HepG2 (cell line): ENCODE measurements around the gene NYAP1. TPM values are rescaled to one million over a fixed set of nuclear protein-coding genes. Genes with fewer than 3 reads are reported as not detected.

ENCODE experiments used
- AGO1 ChIP-seq: fragments of 200-400 bp; formaldehyde crosslinking; IDR thresholded peaks from 2 replicates; pipeline ENCODE4 v1.6.1; 2017; ENCODE audit warnings: mild to moderate bottlenecking, low read depth, low read length, moderate library complexity; ENCODE audit not compliant: poor library complexity, severe bottlenecking
- CCAR2 ChIP-seq: fragments of 200-400 bp; formaldehyde crosslinking; optimal IDR thresholded peaks from 2 replicates; pipeline ENCODE3; 2018; ENCODE audit warnings: low read depth, mild to moderate bottlenecking, low read length, moderate library complexity
- GATA4 ChIP-seq: sonication (generic); IDR thresholded peaks from 2 replicates; pipeline ENCODE4 v1.6.1; 2016; ENCODE audit warnings: antibody characterized with exemption, low read depth, borderline replicate concordance
- KMT2A ChIP-seq: sonication (generic); formaldehyde crosslinking; IDR thresholded peaks from 2 replicates; pipeline ENCODE4 v1.4.0; 2020; ENCODE audit warnings: missing genetic modification reagents
- MED13 ChIP-seq: sonication (generic); formaldehyde crosslinking; IDR thresholded peaks from 2 replicates; pipeline ENCODE4 v1.5.0; 2020; ENCODE audit warnings: missing genetic modification reagents
- MLLT10 ChIP-seq: sonication (generic); formaldehyde crosslinking; IDR thresholded peaks from 2 replicates; pipeline ENCODE4 v1.4.0; 2020; ENCODE audit warnings: missing genetic modification reagents
- NFE2L2 ChIP-seq: fragments of 150-350 bp; IDR thresholded peaks from 2 replicates; pipeline ENCODE4 v1.6.1; 2014; ENCODE audit warnings: low read length
- PAWR ChIP-seq: sonication (generic); formaldehyde crosslinking; IDR thresholded peaks from 2 replicates; pipeline ENCODE4 v1.4.0; 2020; ENCODE audit warnings: missing genetic modification reagents, mild to moderate bottlenecking, borderline replicate concordance
- SCMH1 ChIP-seq: sonication (generic); formaldehyde crosslinking; IDR thresholded peaks from 2 replicates; pipeline ENCODE4 v1.9.0; 2021; ENCODE audit warnings: missing genetic modification reagents, mild to moderate bottlenecking, borderline replicate concordance
- TCF7 ChIP-seq: sonication (generic); IDR thresholded peaks from 2 replicates; pipeline ENCODE4 v1.6.1; 2016; ENCODE audit warnings: antibody characterized with exemption, low read depth
- ZBTB38 ChIP-seq: sonication (generic); formaldehyde crosslinking; IDR thresholded peaks from 2 replicates; pipeline ENCODE4 v1.5.1; 2020; ENCODE audit warnings: mild to moderate bottlenecking, missing genetic modification reagents
- ZNF225 ChIP-seq: sonication (generic); formaldehyde crosslinking; IDR thresholded peaks from 2 replicates; pipeline ENCODE4 v1.4.0; 2020; ENCODE audit warnings: mild to moderate bottlenecking, missing genetic modification reagents
- ZNF253 ChIP-seq: sonication (generic); formaldehyde crosslinking; IDR thresholded peaks from 2 replicates; pipeline ENCODE4 v1.8.0; 2022; ENCODE audit warnings: mild to moderate bottlenecking, missing genetic modification reagents, borderline replicate concordance
- ZNF329 ChIP-seq: sonication (generic); formaldehyde crosslinking; IDR thresholded peaks from 2 replicates; pipeline ENCODE4 v1.9.0; 2021; ENCODE audit warnings: low read depth, mild to moderate bottlenecking, missing genetic modification reagents
- ZNF367 ChIP-seq: sonication (generic); formaldehyde crosslinking; IDR thresholded peaks from 2 replicates; pipeline ENCODE4 v1.4.0; 2020; ENCODE audit warnings: missing genetic modification reagents, borderline replicate concordance
- ZNF468 ChIP-seq: sonication (generic); formaldehyde crosslinking; IDR thresholded peaks from 2 replicates; pipeline ENCODE4 v1.8.0; 2022; ENCODE audit warnings: mild to moderate bottlenecking, moderate library complexity, missing genetic modification reagents
- ZNF652 ChIP-seq: IDR thresholded peaks from 2 replicates; pipeline ENCODE4 v1.6.1; 2016; ENCODE audit warnings: low read depth, borderline replicate concordance
- ZNF670 ChIP-seq: sonication (generic); formaldehyde crosslinking; IDR thresholded peaks from 2 replicates; pipeline ENCODE4 v1.8.0; 2022; ENCODE audit warnings: mild to moderate bottlenecking, missing genetic modification reagents, borderline replicate concordance
- ZNF749 ChIP-seq: sonication (generic); formaldehyde crosslinking; IDR thresholded peaks from 2 replicates; pipeline ENCODE4 v1.8.0; 2022; ENCODE audit warnings: mild to moderate bottlenecking, missing genetic modification reagents, moderate library complexity, borderline replicate concordance
- ZNF768 ChIP-seq: sonication (generic); formaldehyde crosslinking; IDR thresholded peaks from 2 replicates; pipeline ENCODE4 v1.4.0; 2020; ENCODE audit warnings: missing genetic modification reagents
- ZZZ3 ChIP-seq: sonication (generic); formaldehyde crosslinking; IDR thresholded peaks from 2 replicates; pipeline ENCODE4 v1.4.0; 2020; ENCODE audit warnings: missing genetic modification reagents, mild to moderate bottlenecking, borderline replicate concordance
- polyA plus RNA-seq, 8 experiments: library from polyadenylated mRNA; depleted of rRNA in 3 of 8; stranded (reverse) in 7 of 8; unstranded in 1 of 8; fragments of >200 nt; fragmentation: Illumina TruSeq in 4 of 8; extraction: Trizol in 4 of 8; gene quantifications; 2 replicates each; pipeline versions ENCODE4 v1.2.1 to v1.2.3, GENCODE V29; 2011 to 2016; ENCODE audit warnings: low read depth in 4 of 8, missing spikeins in 1 of 8, mixed read lengths in 1 of 8; ENCODE audit not compliant: insufficient read depth in 1 of 8
- total RNA-seq, 5 experiments: library from RNA; depleted of rRNA; stranded (reverse); fragments of >200 nt; fragmentation: Illumina TruSeq; extraction: Trizol; gene quantifications; 2 replicates each; pipeline ENCODE4 v1.2.3, GENCODE V29; 2016; ENCODE audit warnings: low read depth in 1 of 5
- TF ChIP-seq, protein P1 (sequence below): IDR thresholded peaks from 2 replicates; pipeline ENCODE4 v1.6.1; 2018; ENCODE audit warnings: missing genetic modification reagents, mild to moderate bottlenecking, missing compliant biosample characterization
- TF ChIP-seq, protein P2 (sequence below): sonication (generic); formaldehyde crosslinking; IDR thresholded peaks from 2 replicates; pipeline ENCODE4 v1.8.0; 2022; ENCODE audit warnings: mild to moderate bottlenecking, missing genetic modification reagents, borderline replicate concordance
- TF ChIP-seq, protein P3 (sequence below): sonication (generic); formaldehyde crosslinking; IDR thresholded peaks from 2 replicates; pipeline ENCODE4 v1.5.1; 2020; ENCODE audit warnings: mild to moderate bottlenecking, missing genetic modification reagents, moderate library complexity

Gene NYAP1
- total and polyA plus RNA-seq, 2 of the 13 experiments (the other 11 are each of a cell fraction or from before 2014, with no cell fraction given), result 0.15 to 0.46 TPM

DNA sequence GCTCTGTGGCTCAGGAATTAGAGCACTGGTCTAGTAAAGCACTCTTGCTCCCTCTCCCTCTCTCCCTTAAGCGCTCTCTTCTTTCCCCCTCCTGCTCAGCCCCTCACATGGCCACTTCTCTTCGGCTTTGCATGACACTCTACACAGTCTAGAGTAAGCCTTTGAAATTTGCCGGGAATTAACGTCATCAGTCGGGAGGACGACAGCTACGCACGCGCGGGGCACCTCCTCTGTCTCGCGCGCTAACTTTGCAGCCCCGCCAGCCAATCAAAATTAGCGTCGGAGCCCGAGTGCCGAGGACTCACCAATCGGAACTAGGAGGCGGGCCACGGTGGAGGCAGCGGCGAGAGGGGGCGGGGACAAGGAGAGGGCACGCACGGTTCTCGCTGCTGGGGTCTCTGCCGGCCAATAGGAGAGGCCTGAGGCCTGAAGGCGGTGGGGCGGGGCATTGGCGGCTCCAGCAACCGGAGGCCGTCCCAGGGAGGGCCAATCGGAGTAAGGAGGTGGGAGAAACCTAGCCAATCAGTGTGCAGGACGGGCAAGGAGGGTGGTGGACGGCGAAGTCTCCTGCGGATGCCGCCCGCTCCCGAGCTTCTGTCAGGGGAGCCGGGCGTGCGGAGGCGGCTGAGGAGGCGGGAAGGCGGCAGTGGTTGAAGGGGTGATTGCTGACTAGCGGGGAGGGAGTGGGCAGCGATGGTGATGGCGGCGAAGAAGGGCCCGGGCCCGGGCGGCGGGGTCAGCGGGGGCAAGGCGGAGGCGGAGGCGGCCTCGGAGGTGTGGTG is 55.1 kb downstream of the NYAP1 start, which contains the start of gene AGFG2 (continued):
- no peak for TF ChIP-seq ZNF652 (CRISPR knock-in tag)
- 0 out of 2 replicates have a peak, but pooled peaks have one; percentile 39 for TF ChIP-seq ZNF329 (CRISPR knock-in tag)
- no peak for TF ChIP-seq CCAR2
- peak; percentile 58; the same call in 1 of the 2 replicates for TF ChIP-seq ZNF749 (CRISPR knock-in tag)
- TF ChIP-seq NFE2L2, result no peak
- TF ChIP-seq ZNF225 (CRISPR knock-in tag), result peak; percentile 94; the same call in 1 of the 2 replicates
- peak; percentile 52 for TF ChIP-seq ZNF768
- TF ChIP-seq ZNF253 (CRISPR knock-in tag), result no peak
- peak; percentile 32; the same call in 1 of the 2 replicates for TF ChIP-seq MED13
- no peak; the same call in 1 of the 2 replicates for TF ChIP-seq GATA4
- no peak; the same call in 1 of the 2 replicates for TF ChIP-seq ZNF670 (CRISPR knock-in tag)
- no peak for TF ChIP-seq SCMH1 (CRISPR knock-in tag)
- no peak for TF ChIP-seq MLLT10 (CRISPR knock-in tag)
- no peak for TF ChIP-seq KMT2A (CRISPR knock-in tag)
- 0 out of 2 replicates have a peak, but pooled peaks have one; percentile 24 for TF ChIP-seq ZNF468 (CRISPR knock-in tag)
- TF ChIP-seq, protein P1, sequence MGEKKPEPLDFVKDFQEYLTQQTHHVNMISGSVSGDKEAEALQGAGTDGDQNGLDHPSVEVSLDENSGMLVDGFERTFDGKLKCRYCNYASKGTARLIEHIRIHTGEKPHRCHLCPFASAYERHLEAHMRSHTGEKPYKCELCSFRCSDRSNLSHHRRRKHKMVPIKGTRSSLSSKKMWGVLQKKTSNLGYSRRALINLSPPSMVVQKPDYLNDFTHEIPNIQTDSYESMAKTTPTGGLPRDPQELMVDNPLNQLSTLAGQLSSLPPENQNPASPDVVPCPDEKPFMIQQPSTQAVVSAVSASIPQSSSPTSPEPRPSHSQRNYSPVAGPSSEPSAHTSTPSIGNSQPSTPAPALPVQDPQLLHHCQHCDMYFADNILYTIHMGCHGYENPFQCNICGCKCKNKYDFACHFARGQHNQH (CRISPR knock-in tag), result no peak; the same call in 1 of the 2 replicates
- TF ChIP-seq, protein P2, sequence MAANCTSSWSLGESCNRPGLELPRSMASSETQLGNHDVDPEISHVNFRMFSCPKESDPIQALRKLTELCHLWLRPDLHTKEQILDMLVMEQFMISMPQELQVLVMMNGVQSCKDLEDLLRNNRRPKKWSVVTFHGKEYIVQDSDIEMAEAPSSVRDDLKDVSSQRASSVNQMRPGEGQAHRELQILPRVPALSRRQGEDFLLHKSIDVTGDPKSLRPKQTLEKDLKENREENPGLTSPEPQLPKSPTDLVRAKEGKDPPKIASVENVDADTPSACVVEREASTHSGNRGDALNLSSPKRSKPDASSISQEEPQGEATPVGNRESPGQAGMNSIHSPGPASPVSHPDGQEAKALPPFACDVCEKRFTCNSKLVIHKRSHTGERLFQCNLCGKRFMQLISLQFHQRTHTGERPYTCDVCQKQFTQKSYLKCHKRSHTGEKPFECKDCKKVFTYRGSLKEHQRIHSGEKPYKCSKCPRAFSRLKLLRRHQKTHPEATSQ (CRISPR knock-in tag), result peak; percentile 89; the same call in 1 of the 2 replicates
- no peak for TF ChIP-seq PAWR (CRISPR knock-in tag)
- TF ChIP-seq ZBTB38 (CRISPR knock-in tag), result no peak; the same call in 1 of the 2 replicates
- no peak for TF ChIP-seq ZNF367 (CRISPR knock-in tag)
- TF ChIP-seq, protein P3, sequence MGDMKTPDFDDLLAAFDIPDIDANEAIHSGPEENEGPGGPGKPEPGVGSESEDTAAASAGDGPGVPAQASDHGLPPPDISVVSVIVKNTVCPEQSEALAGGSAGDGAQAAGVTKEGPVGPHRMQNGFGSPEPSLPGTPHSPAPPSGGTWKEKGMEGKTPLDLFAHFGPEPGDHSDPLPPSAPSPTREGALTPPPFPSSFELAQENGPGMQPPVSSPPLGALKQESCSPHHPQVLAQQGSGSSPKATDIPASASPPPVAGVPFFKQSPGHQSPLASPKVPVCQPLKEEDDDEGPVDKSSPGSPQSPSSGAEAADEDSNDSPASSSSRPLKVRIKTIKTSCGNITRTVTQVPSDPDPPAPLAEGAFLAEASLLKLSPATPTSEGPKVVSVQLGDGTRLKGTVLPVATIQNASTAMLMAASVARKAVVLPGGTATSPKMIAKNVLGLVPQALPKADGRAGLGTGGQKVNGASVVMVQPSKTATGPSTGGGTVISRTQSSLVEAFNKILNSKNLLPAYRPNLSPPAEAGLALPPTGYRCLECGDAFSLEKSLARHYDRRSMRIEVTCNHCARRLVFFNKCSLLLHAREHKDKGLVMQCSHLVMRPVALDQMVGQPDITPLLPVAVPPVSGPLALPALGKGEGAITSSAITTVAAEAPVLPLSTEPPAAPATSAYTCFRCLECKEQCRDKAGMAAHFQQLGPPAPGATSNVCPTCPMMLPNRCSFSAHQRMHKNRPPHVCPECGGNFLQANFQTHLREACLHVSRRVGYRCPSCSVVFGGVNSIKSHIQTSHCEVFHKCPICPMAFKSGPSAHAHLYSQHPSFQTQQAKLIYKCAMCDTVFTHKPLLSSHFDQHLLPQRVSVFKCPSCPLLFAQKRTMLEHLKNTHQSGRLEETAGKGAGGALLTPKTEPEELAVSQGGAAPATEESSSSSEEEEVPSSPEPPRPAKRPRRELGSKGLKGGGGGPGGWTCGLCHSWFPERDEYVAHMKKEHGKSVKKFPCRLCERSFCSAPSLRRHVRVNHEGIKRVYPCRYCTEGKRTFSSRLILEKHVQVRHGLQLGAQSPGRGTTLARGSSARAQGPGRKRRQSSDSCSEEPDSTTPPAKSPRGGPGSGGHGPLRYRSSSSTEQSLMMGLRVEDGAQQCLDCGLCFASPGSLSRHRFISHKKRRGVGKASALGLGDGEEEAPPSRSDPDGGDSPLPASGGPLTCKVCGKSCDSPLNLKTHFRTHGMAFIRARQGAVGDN (CRISPR knock-in tag), result peak; percentile 87
- peak; percentile 69 for TF ChIP-seq TCF7
- peak; percentile 52 for TF ChIP-seq AGO1
- no peak for TF ChIP-seq ZZZ3
